Thyroid gland (tissue), 4 donors: ENCODE measurements around the gene BPHL.

Experiments used
- POLR2A ChIP-seq, 2 donors: fragments of 450-650 bp; IDR thresholded peaks; one replicate each; pipeline ENCODE4 v1.6.1; 2017; ENCODE audit warnings: antibody characterized with exemption in 2 of 2, mild to moderate bottlenecking in 2 of 2, moderate library complexity in 1 of 2
- TF ChIP-seq, protein P1 (sequence below), 6 experiments: fragments of 200-600 bp in 3 of 6; fragments of 450-650 bp in 3 of 6; sonication (generic) in 3 of 6; IDR thresholded peaks; one replicate each; pipeline ENCODE4 v1.5.1; 2016 to 2019; ENCODE audit warnings: antibody characterized with exemption in 6 of 6, mild to moderate bottlenecking in 2 of 6, inconsistent platforms in 1 of 6, moderate library complexity in 1 of 6

DNA sequence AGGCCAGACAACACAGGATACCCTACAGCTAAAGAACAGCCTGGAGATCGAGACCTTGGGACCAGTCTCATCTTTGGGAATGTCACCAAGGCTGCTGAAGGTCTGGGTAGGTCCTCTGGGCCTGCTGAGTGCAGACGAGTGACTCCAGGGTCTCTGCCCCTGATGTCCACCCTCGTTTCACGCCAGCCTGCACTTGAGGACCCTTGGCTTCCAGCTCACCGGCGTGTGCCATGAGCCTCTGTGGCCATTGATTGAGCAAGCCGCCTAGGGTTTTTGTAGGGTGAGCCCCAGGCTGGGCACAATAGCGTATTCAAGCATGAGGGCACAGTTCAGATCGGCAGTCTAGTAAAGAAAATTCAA, 4.3 kb downstream of the BPHL start:
- TF ChIP-seq, protein P1, sequence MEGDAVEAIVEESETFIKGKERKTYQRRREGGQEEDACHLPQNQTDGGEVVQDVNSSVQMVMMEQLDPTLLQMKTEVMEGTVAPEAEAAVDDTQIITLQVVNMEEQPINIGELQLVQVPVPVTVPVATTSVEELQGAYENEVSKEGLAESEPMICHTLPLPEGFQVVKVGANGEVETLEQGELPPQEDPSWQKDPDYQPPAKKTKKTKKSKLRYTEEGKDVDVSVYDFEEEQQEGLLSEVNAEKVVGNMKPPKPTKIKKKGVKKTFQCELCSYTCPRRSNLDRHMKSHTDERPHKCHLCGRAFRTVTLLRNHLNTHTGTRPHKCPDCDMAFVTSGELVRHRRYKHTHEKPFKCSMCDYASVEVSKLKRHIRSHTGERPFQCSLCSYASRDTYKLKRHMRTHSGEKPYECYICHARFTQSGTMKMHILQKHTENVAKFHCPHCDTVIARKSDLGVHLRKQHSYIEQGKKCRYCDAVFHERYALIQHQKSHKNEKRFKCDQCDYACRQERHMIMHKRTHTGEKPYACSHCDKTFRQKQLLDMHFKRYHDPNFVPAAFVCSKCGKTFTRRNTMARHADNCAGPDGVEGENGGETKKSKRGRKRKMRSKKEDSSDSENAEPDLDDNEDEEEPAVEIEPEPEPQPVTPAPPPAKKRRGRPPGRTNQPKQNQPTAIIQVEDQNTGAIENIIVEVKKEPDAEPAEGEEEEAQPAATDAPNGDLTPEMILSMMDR (IDR thresholded peaks at IDR 0.05): no peak
- TF ChIP-seq POLR2A (IDR thresholded peaks at IDR 0.05): no peak
